HG03442 (cell line): Measurements from ENCODE around the gene MRM2.

Source experiments
- ATAC-seq: cut with Tn5 transposase; IDR thresholded peaks from one replicate; pipeline ENCODE4 v1.9.1; 2021; ENCODE audit warnings: mild to moderate bottlenecking, moderate library complexity; ENCODE audit not compliant: unreplicated experiment

Gene MRM2

DNA sequence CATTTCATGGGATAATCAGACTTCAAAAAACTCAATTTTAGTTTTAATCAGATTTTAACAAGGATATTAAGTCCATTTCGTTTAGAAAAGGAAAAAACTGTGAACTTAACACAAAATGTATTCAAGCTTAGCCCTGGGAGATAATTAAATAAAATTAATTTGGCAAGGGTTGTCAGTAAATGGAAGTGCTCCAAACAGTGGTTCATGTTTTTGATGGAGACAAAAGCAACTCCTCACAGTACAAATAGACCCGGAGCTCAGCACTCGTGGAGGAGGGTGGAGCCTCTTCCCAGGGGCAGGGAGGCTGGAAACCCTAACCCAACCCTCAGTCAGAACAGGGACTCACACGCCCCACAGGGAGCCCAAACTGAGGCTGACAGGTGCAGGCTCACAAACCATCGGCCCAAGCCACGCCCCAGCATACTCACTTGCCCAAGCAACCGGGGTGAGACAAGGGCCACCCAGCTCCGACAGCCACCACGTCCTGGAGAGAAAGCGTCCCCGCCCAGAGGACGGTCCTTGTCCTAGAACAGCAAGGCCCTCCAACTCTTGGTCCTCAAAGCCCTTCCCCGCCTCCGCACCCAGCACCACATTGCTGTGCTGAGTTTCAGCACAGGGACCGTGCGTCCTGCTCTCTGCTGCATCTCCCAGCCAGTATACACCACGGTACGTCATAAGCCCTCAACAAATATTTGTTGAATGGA lies 49.0 kb downstream of the MRM2 start:
- ATAC-seq, result no peak

DNA sequence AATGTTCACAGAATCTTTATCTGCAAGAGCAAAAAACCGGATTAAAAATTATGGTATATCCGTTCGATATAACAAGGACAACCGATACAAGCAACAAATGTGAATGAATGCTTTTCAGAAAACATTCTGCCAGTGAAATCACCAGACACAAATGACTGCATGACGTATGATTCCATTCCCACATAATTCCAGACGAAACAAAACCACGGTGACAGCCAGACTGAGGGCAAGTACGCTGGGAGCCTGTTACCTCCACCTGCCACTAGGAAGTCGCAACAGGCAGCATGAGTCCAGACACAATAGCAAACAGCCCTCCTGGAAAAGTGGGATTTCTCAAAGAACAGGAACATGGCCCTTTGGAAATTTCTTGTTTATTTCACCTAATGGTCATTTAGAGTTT lies 51.0 kb downstream of the MRM2 start:
- ATAC-seq, result no peak

DNA sequence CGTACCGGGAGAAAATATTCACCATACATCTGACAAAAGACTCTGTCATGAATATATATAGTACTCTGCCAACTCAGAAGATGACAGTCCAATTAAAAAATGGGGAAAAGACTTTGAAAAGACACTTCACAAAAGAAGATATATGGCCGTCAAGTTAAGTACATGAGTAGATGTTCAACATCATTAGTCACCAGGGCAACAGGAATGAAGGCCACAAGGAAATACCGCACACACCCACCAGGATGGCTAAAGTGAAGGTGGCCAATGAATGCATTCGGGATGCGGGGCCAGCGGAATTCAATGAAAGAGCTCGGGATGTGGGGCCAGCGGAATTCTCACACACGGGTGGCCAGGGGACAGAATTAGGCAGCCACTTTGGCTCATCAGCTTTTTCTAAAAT lies 51.5 kb downstream of the MRM2 start:
- ATAC-seq, result no peak

DNA sequence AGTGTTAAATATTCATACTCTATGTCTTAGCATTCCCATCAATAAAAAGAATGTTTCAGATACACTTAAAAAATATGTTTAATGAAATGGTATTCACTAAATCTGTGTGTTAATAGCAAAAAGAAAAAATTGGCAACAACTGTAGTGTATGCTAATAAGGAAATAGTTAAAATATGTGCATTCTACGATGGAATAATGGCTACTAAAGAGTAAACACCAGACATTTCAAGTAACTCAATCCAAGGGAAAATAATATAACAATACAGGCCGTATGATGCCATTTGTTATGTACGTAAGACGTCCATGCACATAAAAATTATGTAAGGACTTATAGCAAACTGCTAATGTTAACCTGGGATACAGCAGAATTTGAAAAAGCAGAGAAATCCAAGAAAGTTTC lies 55.8 kb downstream of the MRM2 start:
- no peak for ATAC-seq

DNA sequence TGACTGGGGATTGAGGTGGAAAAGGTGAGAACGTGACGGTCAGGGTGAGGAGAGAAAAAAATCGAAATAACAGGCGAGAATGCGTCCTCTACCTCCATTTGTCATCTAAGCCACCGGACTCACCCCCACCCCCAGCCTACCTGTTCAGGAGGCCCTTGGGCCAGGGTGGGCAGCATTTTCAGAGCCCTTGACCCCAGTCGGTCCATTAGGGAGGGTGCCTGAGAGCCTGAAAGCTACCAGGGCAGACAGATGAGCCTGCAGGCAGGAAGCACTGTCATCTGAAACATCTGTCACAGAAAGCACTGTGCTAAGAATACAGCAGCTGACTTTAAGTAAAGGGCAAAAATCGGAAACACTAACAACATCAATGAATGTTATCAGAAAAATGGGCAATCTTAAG lies 56.3 kb downstream of the MRM2 start:
- ATAC-seq, result no peak
